ENCODE results near the gene HBG1.

Gene HBG1

GRCh38 chr11:5285703-5286340 lies 36.2 kb upstream of the HBG1 start:
- in situ Hi-C loops (cut with HindIII; ENCODE audit: low pct_unique_long_range_greater_than_20kb, low sequenced_read_pairs) = no loop called here
- TF ChIP-seq JUND (IDR thresholded peaks at IDR 0.05; ENCODE audit: low read depth) = no peak
- no peak for DNase-seq (ENCODE audit: low read depth in 1 of 2, low spot score in 1 of 2)

- TF ChIP-seq JUND (IDR thresholded peaks at IDR 0.05; ENCODE audit: low read depth) = no peak
- DNase-seq (ENCODE audit: low read depth in 1 of 2, low spot score in 1 of 2) = no peak
- in situ Hi-C loops (cut with HindIII; ENCODE audit: low pct_unique_long_range_greater_than_20kb, low sequenced_read_pairs) = no loop called here
Measured at GRCh38 chr11:5284637-5285036, 35.0 kb upstream of the HBG1 start.

- in situ Hi-C loops (cut with HindIII; ENCODE audit: low pct_unique_long_range_greater_than_20kb, low sequenced_read_pairs) = no loop called here
- DNase-seq (ENCODE audit: low read depth in 1 of 2, low spot score in 1 of 2) = no peak
- TF ChIP-seq JUND (IDR thresholded peaks at IDR 0.05; ENCODE audit: low read depth) = no peak
Measured at GRCh38 chr11:5283882-5284281, 34.2 kb upstream of the HBG1 start.

- DNase-seq (ENCODE audit: low read depth in 1 of 2, low spot score in 1 of 2) = no peak
- TF ChIP-seq JUND (IDR thresholded peaks at IDR 0.05; ENCODE audit: low read depth) = no peak
- in situ Hi-C loops (cut with HindIII; ENCODE audit: low pct_unique_long_range_greater_than_20kb, low sequenced_read_pairs) = no loop called here
Measured at GRCh38 chr11:5283086-5283485, 33.4 kb upstream of the HBG1 start.

GRCh38 chr11:5282628-5283027 lies 33.0 kb upstream of the HBG1 start:
- in situ Hi-C loops (cut with HindIII; ENCODE audit: low pct_unique_long_range_greater_than_20kb, low sequenced_read_pairs) = no loop called here
- no peak for DNase-seq (ENCODE audit: low read depth in 1 of 2, low spot score in 1 of 2)
- no peak for TF ChIP-seq JUND (IDR thresholded peaks at IDR 0.05; ENCODE audit: low read depth)

- in situ Hi-C loops (cut with HindIII; ENCODE audit: low pct_unique_long_range_greater_than_20kb, low sequenced_read_pairs) = no loop called here
- TF ChIP-seq JUND (IDR thresholded peaks at IDR 0.05; ENCODE audit: low read depth) = no peak
- DNase-seq (ENCODE audit: low read depth in 1 of 2, low spot score in 1 of 2) = no peak
Measured at GRCh38 chr11:5281596-5281995, 31.9 kb upstream of the HBG1 start.

GRCh38 chr11:5280582-5281102 lies 31.0 kb upstream of the HBG1 start:
- no peak for TF ChIP-seq JUND (IDR thresholded peaks at IDR 0.05; ENCODE audit: low read depth)
- in situ Hi-C loops (cut with HindIII; ENCODE audit: low pct_unique_long_range_greater_than_20kb, low sequenced_read_pairs) = no loop called here
- DNase-seq (ENCODE audit: low read depth in 1 of 2, low spot score in 1 of 2) = peak in 1 of 2 experiments; percentile 3

GRCh38 chr11:5279471-5280090 lies 29.9 kb upstream of the HBG1 start:
- DNase-seq (ENCODE audit: low read depth in 1 of 2, low spot score in 1 of 2) = no peak
- TF ChIP-seq JUND (IDR thresholded peaks at IDR 0.05; ENCODE audit: low read depth) = no peak
- in situ Hi-C loops (cut with HindIII; ENCODE audit: low pct_unique_long_range_greater_than_20kb, low sequenced_read_pairs) = no loop called here

- no peak for TF ChIP-seq JUND (IDR thresholded peaks at IDR 0.05; ENCODE audit: low read depth)
- no peak for DNase-seq (ENCODE audit: low read depth in 1 of 2, low spot score in 1 of 2)
- in situ Hi-C loops (cut with HindIII; ENCODE audit: low pct_unique_long_range_greater_than_20kb, low sequenced_read_pairs) = no loop called here
Measured at GRCh38 chr11:5277807-5278382, 28.2 kb upstream of the HBG1 start.

GRCh38 chr11:5276697-5277096 lies 27.0 kb upstream of the HBG1 start:
- TF ChIP-seq JUND (IDR thresholded peaks at IDR 0.05; ENCODE audit: low read depth) = no peak
- DNase-seq (ENCODE audit: low read depth in 1 of 2, low spot score in 1 of 2) = no peak
- in situ Hi-C loops (cut with HindIII; ENCODE audit: low pct_unique_long_range_greater_than_20kb, low sequenced_read_pairs) = no loop called here

GRCh38 chr11:5275369-5276110 lies 25.9 kb upstream of the HBG1 start:
- no peak for TF ChIP-seq JUND (IDR thresholded peaks at IDR 0.05; ENCODE audit: low read depth)
- in situ Hi-C loops (cut with HindIII; ENCODE audit: low pct_unique_long_range_greater_than_20kb, low sequenced_read_pairs) = no loop called here
- no peak for DNase-seq (ENCODE audit: low read depth in 1 of 2, low spot score in 1 of 2)

GRCh38 chr11:5274395-5274794 lies 24.7 kb upstream of the HBG1 start:
- TF ChIP-seq JUND (IDR thresholded peaks at IDR 0.05; ENCODE audit: low read depth) = no peak
- in situ Hi-C loops (cut with HindIII; ENCODE audit: low pct_unique_long_range_greater_than_20kb, low sequenced_read_pairs) = no loop called here
- no peak for DNase-seq (ENCODE audit: low read depth in 1 of 2, low spot score in 1 of 2)
